Fibroblast of lung (primary cell): ENCODE data around the gene ADCYAP1R1.

Experiments used
- EZH2 ChIP-seq: IDR thresholded peaks from 2 replicates; pipeline ENCODE4 v1.5.1; 2012; ENCODE audit warnings: low read length, control low read depth, mild to moderate bottlenecking; ENCODE audit errors: missing control alignments
- TF ChIP-seq, protein P1 (sequence below), 2 donors: IDR thresholded peaks in 1 of 2; conservative IDR thresholded peaks in 1 of 2; 1 replicate in 1 of 2; 2 replicates in 1 of 2; pipeline ENCODE4 v1.5.1; 2011 to 2012; ENCODE audit warnings: low read length in 2 of 2, control low read depth in 1 of 2, inconsistent platforms in 1 of 2, low read depth in 1 of 2, mild to moderate bottlenecking in 1 of 2

GRCh38 chr7:31043051-31043471 lies 9.0 kb upstream of the ADCYAP1R1 start:
- no peak for TF ChIP-seq EZH2
- TF ChIP-seq, protein P1, sequence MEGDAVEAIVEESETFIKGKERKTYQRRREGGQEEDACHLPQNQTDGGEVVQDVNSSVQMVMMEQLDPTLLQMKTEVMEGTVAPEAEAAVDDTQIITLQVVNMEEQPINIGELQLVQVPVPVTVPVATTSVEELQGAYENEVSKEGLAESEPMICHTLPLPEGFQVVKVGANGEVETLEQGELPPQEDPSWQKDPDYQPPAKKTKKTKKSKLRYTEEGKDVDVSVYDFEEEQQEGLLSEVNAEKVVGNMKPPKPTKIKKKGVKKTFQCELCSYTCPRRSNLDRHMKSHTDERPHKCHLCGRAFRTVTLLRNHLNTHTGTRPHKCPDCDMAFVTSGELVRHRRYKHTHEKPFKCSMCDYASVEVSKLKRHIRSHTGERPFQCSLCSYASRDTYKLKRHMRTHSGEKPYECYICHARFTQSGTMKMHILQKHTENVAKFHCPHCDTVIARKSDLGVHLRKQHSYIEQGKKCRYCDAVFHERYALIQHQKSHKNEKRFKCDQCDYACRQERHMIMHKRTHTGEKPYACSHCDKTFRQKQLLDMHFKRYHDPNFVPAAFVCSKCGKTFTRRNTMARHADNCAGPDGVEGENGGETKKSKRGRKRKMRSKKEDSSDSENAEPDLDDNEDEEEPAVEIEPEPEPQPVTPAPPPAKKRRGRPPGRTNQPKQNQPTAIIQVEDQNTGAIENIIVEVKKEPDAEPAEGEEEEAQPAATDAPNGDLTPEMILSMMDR (conservative IDR thresholded peaks at IDR 0.05 in 1 of 2, IDR thresholded peaks at IDR 0.05 in 1 of 2; ENCODE audit: low read depth in 1 of 2, low read length in 2 of 2), result no peak
